Inferior parietal cortex (tissue), 1 donor: ENCODE data around the gene ARHGAP8.
"Not testable (repeated sequence)": the region's sequence is repeated elsewhere in the genome, so short reads cannot be mapped to it uniquely, and the experiment has no call there.

Experiments used
- DNase-seq: peaks from one replicate; pipeline ENCODE4 v3.0.0-alpha.2; 2016; ENCODE audit errors: extremely low spot score

Gene ARHGAP8

DNA sequence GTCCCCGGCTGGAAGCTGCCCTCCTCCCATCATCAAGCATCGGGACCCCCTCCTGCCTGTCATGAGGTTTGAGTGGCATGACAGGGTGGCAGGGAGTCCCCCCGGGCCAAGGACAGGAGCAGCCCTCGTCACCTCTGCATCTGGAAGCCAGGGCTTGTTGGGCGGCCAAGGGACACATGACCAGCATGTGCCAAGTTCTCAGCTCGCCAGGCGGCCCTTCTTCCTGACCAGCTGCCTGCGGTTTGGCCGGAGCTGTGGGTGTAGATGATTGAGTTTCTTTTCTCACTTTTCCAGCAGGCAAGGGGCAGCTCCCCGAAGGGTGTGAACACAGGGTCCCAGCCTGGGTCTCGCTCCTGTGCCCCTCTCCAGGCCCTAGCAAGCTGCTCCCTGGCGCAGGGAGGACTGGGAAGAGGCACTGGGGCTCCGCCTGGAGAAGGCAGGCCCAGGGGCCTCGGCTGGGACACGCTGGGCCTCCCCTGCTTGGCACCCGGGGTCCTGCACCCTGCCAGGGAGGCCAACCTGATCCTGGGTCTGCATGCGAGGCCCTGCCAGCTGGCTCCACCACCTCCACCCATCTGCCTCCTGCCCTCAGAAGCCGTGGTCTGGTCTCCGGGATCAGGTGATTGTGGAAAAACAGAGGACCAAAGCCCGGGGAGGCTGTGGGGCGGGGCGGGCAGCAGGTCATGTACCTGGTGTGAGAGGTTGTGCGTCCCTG, 13.4 kb downstream of the ARHGAP8 start:
- DNase-seq, result no peak

DNA sequence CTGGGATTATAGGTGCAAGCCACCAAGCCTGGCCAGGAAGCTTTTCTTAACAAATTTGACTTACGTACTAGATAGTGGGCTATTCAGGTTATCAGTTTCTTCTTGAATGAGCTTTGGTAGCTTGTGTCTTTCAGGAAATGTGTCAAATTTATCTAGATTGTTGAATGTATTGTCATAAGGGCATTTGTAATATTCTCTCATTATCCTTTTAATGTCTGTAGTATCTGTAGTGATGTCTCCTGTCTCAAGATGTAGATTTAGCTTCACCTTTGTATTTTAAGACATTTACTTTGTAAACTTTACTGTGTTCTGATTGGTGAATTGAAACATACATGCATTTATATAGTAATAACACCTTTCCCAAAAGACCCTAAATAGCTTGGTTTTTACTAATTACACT, 20.7 kb downstream of the ARHGAP8 start:
- no peak for DNase-seq

DNA sequence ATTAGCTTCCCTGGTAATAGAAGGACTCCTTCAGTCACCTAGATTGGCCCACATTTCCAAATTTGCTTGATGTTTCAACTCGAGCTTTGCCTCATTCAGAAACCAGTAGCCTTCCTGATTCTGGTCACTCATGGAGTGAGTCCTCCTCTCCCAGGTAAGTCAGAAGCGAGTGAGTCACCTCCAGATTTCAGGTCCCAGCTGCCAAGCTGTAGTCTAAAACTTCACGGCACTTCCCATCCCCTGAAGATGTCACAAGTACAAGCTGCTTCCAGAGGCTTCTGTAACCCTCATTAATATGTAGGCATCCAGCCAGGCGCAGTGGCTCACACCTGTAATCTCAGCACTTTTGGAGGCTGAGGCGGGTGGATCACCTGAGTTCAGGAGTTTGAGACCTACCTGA, 23.5 kb downstream of the ARHGAP8 start:
- no peak for DNase-seq

DNA sequence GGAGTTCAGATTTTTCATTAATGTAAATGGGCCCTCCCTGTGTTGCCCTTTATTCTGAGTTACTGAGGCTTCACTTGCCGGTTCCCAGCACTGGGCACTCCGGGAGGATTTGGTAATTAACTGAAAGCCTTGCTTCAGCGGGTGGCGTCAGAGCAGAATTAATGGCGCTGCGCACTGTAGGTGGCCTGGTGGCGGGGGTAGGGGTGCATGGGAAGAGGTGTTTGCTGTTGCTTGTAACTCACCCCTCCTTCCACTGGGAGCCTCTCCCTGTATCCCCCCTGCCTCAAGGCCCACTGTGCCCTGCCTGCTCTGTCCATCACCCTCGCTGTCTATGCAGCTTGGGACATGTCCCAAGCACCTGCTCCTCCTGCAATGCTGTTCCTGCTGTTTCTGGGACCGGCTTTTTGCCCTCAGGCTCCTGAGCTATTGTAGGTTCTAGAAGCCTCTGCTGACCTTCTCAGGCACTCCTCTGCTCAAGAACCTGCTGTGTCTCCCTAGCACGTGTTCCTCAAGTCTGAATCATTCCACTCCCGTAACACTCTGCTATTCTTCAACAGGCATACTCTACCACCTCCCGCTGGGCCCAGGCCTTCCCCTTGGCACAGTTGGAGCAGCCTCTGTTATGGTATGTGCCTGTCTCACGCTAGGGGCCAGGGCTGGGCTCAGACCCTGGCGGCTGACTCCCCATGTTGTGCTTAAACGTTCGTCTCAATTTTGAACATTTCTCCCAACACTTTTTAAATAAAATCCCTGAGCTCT, 24.4 kb downstream of the ARHGAP8 start:
- DNase-seq, result no peak

- DNase-seq, result no peak
Measured at GRCh38 chr22:44777364-44777755, 25.0 kb downstream of the ARHGAP8 start.

- DNase-seq, result no peak
Measured at GRCh38 chr22:44780876-44781449, 28.6 kb downstream of the ARHGAP8 start.

- DNase-seq, result no peak
Measured at GRCh38 chr22:44782363-44782963, 30.1 kb downstream of the ARHGAP8 start.

- DNase-seq, result no peak
Measured at GRCh38 chr22:44783091-44783490, 30.7 kb downstream of the ARHGAP8 start.

GRCh38 chr22:44783581-44783980, 31.2 kb downstream of the ARHGAP8 start:
- no peak for DNase-seq

GRCh38 chr22:44786136-44786535, 33.8 kb downstream of the ARHGAP8 start:
- DNase-seq, result no peak

GRCh38 chr22:44786610-44787009, 34.2 kb downstream of the ARHGAP8 start:
- DNase-seq, result no peak

- no peak for DNase-seq
Measured at GRCh38 chr22:44787832-44788231, 35.5 kb downstream of the ARHGAP8 start.

GRCh38 chr22:44793106-44793505, 40.7 kb downstream of the ARHGAP8 start:
- no peak for DNase-seq

DNA sequence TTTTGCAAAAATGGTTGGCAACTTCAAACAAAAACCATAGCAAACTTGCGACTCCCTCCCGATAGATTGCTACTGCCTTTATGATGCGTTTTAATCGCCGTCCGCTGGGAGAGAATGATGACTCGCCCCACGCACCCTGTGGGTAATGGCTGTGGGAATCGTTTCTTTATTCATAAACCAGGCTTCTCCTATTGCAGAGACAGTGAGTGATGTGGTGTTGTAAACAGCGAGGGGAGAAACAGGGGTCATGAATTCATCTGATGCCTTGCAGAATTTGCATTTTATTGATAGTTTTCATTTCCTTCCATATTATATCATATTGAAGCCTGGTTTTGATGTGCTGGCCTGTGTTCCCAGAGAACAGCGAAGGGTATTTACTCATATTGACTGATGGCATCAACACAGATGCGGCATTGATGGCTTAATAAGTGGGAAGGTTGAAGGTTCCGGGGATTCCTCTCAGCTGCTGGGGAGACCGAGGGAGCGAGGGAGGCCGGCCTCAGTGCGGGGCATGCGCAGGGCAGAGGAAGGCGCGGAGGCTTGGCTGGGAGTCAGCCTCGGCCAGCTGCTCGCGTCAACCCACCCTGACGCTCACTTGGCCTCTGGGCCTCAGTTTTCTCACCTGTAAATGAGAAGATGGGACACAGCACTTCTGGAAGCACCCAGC, 41.3 kb downstream of the ARHGAP8 start:
- no peak for DNase-seq

DNA sequence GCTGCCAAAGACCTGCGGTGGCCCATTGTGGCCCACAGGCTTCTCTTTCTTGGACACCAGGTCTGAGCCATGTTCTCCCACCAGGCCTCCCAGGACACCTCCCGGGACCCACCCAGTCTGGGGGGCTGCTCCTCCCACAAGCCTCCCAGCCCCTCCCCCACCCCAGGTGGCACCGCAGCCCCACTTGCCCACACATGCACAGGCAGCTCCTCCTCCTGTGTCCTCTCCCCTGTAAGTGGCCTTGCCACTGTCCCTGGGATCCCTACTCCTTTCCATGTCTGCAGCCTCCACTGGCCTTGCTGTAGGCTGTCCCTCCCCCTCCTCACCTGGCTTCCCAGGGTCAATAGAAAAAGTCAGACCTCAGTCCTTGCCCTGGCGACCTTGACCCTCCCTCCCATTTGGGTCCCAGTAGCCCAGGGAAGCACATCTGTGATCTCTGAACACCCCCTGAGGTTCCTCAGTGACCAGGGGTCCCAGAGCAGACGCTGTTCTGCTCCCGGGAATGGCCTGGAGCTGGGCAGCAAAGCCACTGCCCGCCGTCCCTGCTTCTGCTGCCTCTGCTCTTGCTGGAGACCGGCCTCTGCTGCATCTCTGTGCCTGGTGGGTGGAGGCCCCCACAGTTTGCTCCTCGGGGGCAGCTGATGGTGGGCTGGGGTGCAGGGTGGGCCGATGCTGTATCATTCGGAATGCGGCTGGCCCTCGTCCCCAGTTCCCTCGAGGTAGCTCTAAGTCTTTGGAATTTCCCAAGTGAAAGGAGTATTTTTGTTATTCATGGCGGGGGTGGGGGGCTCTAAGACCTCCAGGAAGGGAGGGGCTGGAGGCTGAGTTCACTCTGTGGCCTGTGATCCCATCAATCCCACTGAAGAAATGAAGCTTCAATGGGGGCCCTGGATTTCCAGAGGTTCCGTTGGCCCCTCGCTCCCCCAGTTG, 43.6 kb downstream of the ARHGAP8 start:
- no peak for DNase-seq

DNA sequence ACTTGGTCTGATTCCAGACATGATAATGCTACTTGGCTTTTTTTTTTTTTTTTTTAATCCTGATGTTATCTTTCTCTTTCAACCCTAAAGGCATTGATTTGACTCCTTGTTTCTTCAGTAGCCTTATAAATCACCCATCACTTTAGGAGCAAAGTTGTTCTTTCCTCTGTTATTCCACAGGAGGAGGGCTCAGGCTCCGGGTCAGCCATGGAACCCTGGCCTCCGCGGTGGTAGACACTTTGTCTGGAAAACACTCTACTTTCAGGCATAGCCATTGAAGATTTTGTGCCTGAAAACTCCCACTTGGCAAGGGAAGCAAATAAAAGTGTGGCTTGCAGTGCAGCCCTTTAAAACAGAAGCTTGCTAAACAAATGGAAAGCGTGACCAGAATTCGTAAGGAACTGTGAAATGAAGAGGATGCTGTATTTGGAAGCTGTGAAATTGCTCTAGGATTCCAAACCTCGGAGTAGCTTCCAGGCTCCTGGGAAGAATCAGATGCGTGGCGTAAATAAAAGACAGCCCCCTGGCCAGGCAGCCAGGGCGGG, 44.9 kb downstream of the ARHGAP8 start:
- DNase-seq, result peak; percentile 70

DNA sequence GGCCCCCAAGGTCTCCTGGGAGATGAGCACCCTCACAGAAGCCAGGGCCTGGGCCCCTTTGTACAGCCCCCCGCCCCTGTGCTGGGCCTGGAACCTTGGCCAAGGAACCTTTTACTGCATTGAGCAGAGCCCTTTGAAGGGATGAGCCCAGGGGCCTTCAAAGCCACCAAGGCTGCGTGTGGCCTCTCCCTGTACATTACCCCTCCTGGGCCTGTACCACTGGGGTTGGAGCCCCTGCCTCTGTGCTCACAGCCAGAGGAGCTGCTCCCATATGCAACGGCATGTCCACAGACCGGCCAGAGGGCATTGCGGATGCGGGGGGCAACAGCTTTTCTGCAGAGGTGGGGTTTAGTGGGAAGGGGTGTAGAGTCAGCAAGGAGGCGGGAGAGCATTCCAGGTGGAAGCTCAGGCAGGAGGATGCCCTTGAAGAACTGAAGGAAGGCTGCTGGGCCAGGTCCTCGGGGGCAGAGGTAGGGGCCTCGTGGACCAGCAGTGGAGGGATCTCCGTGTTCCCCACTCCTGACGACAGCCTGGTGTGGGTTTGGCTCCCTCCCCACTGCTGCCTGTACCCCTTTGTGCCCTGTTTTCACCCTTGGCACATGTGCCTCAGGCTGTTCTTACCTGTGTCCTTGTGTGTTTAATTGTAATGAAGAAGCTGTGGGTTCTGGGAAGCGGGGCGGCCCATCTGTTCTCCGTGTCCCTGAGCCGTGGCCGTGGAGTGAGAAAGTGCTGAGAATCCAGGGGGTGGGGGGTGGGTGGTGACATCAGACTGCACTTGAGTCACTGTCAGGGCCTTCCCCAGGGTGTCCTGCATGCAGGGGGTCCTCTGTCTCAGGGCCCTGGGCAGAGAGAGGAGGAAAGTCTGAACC, 46.9 kb downstream of the ARHGAP8 start:
- DNase-seq, result no peak

DNA sequence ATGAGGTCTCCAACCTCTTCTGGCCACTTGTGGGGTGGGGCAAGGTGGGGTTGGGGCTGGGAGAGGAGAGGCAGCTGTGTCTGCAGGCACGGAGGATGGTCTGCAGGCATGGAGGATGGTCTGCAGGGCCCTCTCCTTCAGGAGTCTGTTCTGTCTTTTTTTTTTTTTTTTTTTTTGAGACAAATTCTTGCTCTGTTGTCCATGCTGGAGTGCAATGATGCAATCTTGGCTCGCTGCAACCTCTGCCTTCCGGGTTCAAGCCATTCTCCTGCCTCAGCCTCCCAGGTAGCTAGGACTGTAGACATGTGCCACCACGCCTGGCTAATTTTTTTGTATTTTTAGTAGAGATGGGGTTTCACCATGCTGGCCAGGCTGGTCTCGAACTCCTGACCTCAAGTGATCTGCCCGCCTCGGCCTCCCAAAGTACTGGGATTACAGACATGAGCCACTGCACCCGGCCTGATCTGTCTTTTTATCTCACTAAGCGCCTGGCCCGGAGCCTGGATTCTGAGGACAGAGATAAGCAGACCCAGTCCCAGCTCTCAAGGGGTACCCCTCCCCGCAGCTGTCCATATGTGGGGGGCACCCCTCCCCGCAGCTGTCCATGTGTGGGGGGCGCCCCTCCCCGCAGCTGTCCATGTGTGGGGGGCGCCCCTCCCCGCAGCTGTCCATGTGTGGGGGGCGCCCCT, 47.7 kb downstream of the ARHGAP8 start:
- DNase-seq, result not testable (repeated sequence)

GRCh38 chr22:44801476-44801875, 49.1 kb downstream of the ARHGAP8 start:
- no peak for DNase-seq
